HK-2 (cell line): ENCODE measurements around the gene WNT1.

Experiments used
- DNase-seq: peaks from one replicate; pipeline ENCODE4 v3.0.0-alpha.2; 2018; ENCODE audit not compliant: unreplicated experiment

WNT1 gene

DNA sequence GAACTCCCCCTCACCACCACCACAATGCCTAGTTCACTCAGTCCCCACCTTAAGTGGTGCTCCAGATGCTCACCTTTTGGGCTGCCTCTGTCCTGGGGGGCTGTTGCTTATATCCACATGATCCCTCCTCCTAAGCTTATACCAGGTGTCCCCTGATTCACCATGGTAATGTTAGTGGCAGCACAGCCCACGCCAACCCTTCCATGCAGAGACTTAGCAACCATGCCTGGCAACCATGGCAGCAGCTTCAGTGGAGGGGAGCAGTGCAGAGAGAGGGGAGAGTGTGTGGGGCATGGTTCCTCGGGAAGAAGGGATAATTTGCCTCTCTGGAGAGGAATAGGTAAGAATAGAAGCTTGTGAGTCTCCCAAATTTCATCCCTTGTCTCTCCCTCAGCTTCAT lies 22.2 kb downstream of the WNT1 start:
- no peak for DNase-seq

GRCh38 chr12:49008943-49009342 lies 30.8 kb downstream of the WNT1 start:
- DNase-seq, result no peak

GRCh38 chr12:49010092-49010668 lies 32.1 kb downstream of the WNT1 start:
- DNase-seq, result no peak

DNA sequence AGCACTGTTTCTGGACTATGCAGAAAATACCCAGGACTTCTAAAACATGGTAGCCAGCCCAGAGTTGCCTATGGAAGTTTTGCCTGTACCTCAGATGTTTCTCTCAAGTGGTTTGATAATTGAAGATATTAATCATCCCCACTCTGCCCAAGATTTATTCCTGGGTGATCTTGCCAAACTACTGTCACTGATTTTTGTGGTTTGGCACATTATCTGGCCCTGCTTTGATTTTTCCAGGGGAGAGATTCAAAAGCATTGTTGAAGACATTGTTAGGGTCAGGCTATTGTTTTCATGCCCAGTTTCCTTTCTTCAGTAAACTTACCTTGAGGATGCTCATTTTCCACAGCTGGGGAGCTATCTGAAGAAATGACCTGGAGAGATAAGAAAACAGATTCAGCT lies 34.6 kb downstream of the WNT1 start:
- no peak for DNase-seq

- DNase-seq, result no peak
Observed at GRCh38 chr12:49013428-49013827, 35.3 kb downstream of the WNT1 start.

- DNase-seq, result no peak
Observed at GRCh38 chr12:49014547-49014946, 36.4 kb downstream of the WNT1 start.

- DNase-seq, result no peak
Observed at GRCh38 chr12:49015196-49015595, 37.1 kb downstream of the WNT1 start.

GRCh38 chr12:49017891-49018260 lies 39.8 kb downstream of the WNT1 start:
- DNase-seq, result no peak

DNA sequence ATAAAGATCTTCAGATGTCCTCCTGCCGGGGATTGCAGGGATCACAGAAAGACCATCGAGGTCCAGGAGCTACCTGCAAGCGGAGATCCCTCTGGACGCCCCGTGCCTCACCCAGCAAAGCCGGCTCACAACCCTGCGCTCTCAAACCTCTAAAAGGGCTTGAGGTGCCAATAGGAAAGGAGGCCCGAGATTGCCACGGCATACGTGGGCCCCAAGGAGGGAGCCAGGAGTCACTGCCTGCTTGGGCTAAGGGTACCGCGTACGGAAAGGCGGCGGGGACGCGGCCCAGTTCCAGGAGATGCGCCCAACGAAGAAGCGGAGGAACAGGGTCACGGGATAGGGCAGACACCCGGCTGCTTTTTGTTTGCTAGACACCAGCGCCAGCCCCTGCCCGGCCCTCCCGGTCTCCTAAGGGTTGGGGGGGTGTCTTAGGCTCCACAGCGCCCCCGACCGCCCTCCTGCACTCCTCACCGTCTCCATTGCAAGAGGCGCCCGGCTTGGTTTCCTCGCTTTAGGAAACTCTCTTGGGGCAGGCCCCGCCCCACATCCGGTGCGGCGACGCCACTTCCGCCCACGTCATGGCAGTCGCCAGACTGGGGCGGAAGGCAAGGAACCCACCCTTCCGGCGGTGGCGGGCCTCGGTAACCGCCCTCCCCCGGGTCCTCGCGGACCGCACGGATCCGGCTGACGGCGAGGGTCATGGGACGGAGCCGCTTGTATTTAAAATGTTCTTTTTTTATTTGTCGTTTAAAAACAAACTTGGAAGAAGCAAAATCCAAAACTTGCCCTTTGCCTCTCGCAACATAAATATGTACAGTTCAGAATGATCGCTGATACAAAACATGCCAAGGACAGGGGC lies 40.4 kb downstream of the WNT1 start, which contains the start of gene PRKAG1:
Gene PRKAG1 (minus strand): TSS at position 516 of the 859 bp plus-strand sequence. CDS start 36 bp downstream, at position 480.
- peak; percentile 96 for DNase-seq

DNA sequence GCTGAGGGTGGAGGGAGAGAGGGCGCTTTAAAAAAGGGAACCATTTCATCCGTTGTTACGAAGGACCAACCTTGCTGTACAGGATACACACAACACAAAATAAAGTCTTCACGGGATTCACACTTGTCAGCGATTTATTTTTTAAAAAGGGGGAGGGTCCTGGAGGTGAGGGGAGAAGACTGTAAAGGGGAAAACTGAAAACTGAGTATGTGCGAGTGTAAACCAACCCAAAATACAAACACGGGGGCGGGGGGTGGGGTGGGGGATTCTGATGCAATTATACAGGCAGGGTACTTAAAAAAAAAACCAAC lies 41.0 kb downstream of the WNT1 start:
- DNase-seq, result no peak

- peak; percentile 38 for DNase-seq
Observed at GRCh38 chr12:49019443-49020324, 41.6 kb downstream of the WNT1 start.

DNA sequence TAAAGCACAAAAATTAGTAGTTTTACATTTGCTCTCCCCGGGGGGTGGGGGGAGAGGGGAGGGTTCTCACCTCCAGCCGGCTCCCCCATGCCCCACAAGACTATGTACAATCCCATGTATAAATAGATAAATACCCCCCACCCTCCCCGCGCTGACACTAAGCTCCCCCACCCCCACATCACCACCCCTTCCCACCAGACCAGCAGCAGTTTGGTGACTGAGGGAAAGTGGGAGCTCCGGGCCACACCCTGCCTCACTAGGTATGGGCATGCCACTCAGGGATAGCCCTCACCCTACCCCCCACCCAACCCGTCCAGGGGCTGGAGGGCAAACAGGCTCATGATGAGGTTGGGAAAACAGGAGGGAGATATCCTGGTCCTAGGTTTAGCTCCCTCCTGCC lies 42.3 kb downstream of the WNT1 start:
- DNase-seq, result no peak

DNA sequence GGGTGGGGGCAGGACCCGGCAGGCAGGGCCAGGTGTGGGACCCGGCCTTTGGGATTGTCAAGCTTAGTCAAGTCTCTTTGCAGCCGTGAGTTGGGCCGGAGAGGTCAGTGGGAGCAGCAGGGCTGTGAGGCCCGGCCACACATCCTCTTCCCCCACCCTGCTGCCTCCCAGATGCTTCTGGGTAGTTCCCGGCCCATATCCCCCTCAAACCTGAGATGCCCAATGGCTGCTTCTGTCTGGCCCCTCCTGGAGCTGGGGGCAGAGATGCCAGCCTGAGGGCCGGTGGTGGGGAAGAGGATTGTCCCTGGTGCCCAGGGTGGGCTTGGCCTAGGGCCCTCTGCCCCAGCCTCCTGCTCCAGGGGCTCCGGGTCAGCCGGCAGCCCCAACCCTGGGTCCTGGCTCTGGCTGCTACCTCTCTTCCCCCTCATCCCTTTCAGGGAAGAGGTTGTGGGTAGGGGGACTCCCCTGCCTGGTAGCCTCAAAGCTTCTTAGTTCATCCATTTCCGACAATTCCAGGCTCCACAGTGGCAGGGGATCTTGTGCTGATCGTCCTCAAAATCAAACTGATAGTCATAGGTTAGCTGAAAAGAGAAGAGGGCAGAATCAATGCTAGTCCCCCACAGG lies 43.3 kb downstream of the WNT1 start:
- DNase-seq, result no peak

DNA sequence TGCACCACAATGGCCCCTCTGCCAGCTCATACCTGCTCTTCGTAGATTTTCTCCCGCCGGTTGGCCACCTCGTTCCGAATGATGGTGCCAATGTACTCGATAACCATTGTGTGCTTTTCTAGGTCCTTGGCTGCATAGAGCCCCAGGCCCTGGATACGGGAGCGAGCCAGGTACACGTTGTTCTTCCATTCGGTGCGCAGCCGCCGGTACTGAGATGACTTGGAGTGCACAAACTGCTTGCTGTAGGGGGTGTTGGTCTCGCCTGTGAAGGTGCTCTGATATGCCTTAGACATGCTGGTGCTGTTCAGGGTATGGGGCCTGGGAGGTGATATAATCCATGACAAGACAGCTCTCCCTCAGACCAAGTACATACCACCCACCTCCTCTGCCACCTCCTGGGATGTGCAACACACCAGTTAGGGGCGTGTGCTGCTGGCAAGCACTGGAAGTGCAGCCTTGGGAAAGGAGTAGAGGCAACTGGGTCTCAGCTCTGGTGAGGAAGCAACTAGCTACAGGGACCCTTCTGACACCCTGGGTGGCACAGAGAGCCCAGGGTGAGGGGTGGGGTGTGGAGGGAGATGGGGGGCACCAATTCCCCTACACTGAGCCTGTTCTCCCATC lies 44.5 kb downstream of the WNT1 start:
- no peak for DNase-seq

GRCh38 chr12:49023812-49024211 lies 45.7 kb downstream of the WNT1 start:
- no peak for DNase-seq

- DNase-seq, result no peak
Observed at GRCh38 chr12:49024543-49024942, 46.4 kb downstream of the WNT1 start.

DNA sequence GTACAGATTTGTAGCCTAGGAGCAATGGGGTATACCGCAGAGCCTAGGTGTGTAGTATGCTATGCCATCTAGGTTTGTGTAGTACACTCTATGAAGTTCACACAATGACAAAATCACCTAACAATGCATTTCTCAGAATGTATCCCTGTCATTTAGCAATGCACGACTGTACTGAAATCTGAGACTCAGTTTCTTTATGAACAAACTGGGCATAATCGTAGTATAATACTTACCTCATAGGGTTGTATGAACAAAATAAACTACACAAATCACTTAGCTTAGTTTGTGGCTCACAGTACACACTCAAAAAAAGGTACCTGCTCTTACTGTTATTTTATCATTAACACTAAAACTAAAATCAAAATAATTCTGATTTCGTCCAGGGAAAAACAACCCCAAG lies 47.3 kb downstream of the WNT1 start:
- no peak for DNase-seq

- DNase-seq, result no peak
Observed at GRCh38 chr12:49026101-49026500, 48.0 kb downstream of the WNT1 start.

DNA sequence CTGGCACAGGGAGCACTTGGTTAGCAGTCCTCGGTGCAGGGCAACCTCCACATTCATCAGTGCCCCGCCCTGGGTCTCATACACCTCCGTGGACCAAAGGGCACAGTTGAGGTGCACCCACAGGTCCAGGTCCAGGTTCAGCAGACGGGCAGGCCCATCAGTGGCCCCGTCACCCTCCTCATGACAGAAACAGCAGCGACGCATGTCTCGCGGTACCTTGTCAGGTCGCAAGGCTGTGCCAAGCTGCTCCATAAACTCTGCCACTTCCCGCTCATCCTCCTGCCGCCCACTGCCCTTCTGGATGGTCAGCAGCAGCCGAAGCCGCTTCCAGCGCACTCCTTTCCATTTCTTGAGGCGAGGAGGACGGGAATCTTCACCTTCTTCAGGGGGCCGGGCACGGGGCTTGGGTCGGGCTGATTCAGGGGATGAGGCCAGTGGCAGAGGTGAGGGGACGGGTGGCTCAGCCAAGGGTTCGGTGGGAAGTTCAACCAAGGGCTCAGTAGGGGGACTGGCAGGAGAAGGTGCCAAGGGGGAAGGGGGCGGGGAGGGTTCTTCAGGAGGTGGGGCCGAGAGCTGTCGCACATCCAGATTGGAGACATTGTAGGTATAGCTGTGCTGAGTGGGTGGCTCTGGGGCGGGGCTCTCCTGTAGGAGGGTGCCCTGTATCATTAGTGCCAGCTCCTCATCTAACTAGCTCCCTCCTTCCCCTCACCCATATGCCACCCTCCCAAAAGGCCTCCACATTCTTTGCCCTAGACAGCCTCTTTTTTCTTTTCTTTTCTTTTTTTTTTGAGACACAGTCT lies 48.8 kb downstream of the WNT1 start:
- DNase-seq, result no peak

GRCh38 chr12:49027846-49028555 lies 49.9 kb downstream of the WNT1 start:
- no peak for DNase-seq
